ENCODE results near the gene GALNT14. TPM values are rescaled to one million over a fixed set of nuclear protein-coding genes. Genes with fewer than 3 reads are reported as not detected.

GALNT14 gene
- total RNA-seq, 4 donors from 2014 or later = 1.00 TPM; not detected in 3

DNA sequence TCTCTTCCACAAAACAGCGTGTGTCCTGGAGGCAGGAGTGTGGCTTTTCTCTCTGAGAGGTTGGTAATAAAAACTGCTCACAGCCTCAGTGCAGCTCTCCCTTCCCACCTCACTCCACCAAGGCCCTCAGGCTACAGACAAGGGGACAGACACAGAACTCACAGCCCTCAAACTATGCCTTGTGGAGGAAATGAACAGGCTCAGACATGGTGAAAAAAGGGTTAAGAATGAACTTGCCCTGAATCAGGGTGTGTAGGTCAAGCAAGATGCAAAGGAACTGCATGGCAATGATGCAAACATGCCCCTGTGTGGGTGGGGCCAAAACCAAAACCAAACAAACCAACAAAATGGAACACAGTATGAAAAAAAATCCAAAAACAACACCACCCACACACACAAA, 125.8 kb downstream of the GALNT14 start:
- TF ChIP-seq POLR2A (IDR thresholded peaks at IDR 0.05) = no peak
- no peak for TF ChIP-seq EP300 (IDR thresholded peaks at IDR 0.05; ENCODE audit: low read depth)
- no peak for TF ChIP-seq CTCF (IDR thresholded peaks at IDR 0.05)
- TF ChIP-seq POLR2AphosphoS5 (IDR thresholded peaks at IDR 0.05) = no peak
- in situ Hi-C loops (cut with MboI; ENCODE audit: low pct_ligation_motif_present in 1 of 4, low pct_unique_long_range_greater_than_20kb in 1 of 4, low sequenced_read_pairs in 3 of 4) = no loop called here
- no peaks in the 10 kb centered on the region for H3K4me1 ChIP-seq

GRCh38 chr2:31011587-31011986, 126.7 kb downstream of the GALNT14 start:
- no peaks in the 10 kb centered on the region for H3K4me1 ChIP-seq
- H3K27ac ChIP-seq = no peak overlapping the region
- H3K4me3 ChIP-seq = no peak overlapping the region
- H3K36me3 ChIP-seq = no peaks in the 10 kb centered on the region
- no peak for DNase-seq
- H3K27me3 ChIP-seq = peaks cover 4% of the 10 kb centered on the region
- intact Hi-C loops (cut with DNase I; ENCODE audit: low total_unique reads) = loop anchor here (5.0 kb wide), 1 partner anchor 1136 kb away; no protein-coding TSS in a partner anchor
- H3K9me3 ChIP-seq = no peaks in the 10 kb centered on the region
- WGBS, 2 donors (ENCODE audit: low coverage in 1 of 2) = 75% methylated on average over 6 of the region's 6 CpGs; no CpG with 5 or more reads in 1 of the 2 donors
- in situ Hi-C loops (cut with MboI; ENCODE audit: low pct_ligation_motif_present in 1 of 4, low pct_unique_long_range_greater_than_20kb in 1 of 4, low sequenced_read_pairs in 3 of 4) = no loop called here
- no peak for TF ChIP-seq POLR2A (IDR thresholded peaks at IDR 0.05)
- no peak for TF ChIP-seq EP300 (IDR thresholded peaks at IDR 0.05; ENCODE audit: low read depth)
- TF ChIP-seq POLR2AphosphoS5 (IDR thresholded peaks at IDR 0.05) = no peak
- no peak for TF ChIP-seq CTCF (IDR thresholded peaks at IDR 0.05)

More for the DNA sequence above, 125.8 kb downstream of the GALNT14 start:
- no peak overlapping the region for H3K27ac ChIP-seq
- H3K36me3 ChIP-seq = no peaks in the 10 kb centered on the region
- WGBS, 2 donors (ENCODE audit: low coverage in 1 of 2) = 58% methylated on average over 1 of the region's 1 CpG; no CpG with 5 or more reads in 1 of the 2 donors
- DNase-seq = no peak
- intact Hi-C loops (cut with DNase I; ENCODE audit: low total_unique reads) = loop anchor here (5.0 kb wide), 1 partner anchor 1135 kb away; no protein-coding TSS in a partner anchor
- H3K27me3 ChIP-seq = peaks cover 4% of the 10 kb centered on the region
- no peaks in the 10 kb centered on the region for H3K9me3 ChIP-seq
- H3K4me3 ChIP-seq = no peak overlapping the region

DNA sequence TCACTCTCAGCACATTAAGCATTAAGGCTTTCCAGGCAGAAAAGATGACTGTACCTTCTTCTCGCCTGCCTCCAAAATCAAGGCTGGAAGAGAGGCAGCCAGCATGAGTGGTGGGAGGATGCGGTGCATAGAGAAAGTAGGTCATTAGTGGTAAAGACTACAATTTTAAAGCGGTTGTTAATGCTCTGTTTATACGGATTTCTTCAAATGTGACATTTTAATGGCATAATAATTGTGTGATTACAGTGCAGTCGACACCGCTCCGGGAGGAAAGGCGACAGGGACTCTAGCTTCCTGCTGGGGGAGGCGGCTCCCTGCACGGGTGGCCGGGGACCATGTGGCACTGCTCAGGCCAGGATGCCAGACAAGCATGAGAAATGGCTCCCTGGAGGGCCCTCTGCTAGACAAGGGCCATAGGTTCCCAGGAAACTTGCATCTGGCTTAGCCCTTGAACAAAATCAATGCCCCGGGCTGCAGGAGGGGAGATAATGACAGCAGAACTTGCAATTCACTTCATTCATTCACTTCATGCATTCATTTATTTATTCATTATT, 129.6 kb downstream of the GALNT14 start:
- Histone ChIP-seq H3K36me3 (no peaks in the 10 kb centered on the region), H3K4me1 (no peaks in the 10 kb centered on the region), H3K9me3 (no peaks in the 10 kb centered on the region), H3K27me3 (peaks cover 4% of the 10 kb centered on the region), H3K27ac (no peak overlapping the region), H3K4me3 (no peak overlapping the region)
- in situ Hi-C loops (cut with MboI; ENCODE audit: low pct_ligation_motif_present in 1 of 4, low pct_unique_long_range_greater_than_20kb in 1 of 4, low sequenced_read_pairs in 3 of 4) (no loop called here), intact Hi-C loops (cut with DNase I; ENCODE audit: low total_unique reads) (no loop called here)
- TF ChIP-seq POLR2A (IDR thresholded peaks at IDR 0.05) (no peak), EP300 (IDR thresholded peaks at IDR 0.05; ENCODE audit: low read depth) (no peak), CTCF (IDR thresholded peaks at IDR 0.05) (no peak), POLR2AphosphoS5 (IDR thresholded peaks at IDR 0.05) (no peak)
- DNase-seq = no peak
- 46 to 56% methylated on average over 5 to 12 of the region's 12 CpGs for WGBS, 2 donors (ENCODE audit: low coverage in 1 of 2)

DNA sequence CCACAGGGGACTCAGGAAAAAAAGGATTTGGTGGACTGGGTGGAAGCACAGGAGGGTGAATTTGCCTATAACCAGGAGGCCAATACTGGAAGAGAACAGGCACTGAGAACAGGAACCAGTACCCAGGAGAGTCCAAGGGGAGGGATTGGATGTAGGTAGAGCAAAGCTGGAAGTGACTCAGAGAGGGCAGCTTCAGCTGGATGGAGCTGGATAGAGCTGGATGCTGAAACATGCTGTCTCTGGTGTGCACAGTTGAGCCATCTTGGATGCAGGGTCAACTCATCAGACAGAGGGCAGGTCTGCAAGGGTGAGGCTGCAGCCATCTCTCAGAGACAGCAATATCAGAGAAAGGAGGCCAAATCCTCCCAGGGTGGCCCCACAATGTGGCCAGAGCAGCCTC, 134.0 kb downstream of the GALNT14 start:
- Histone ChIP-seq H3K27ac (no peak overlapping the region), H3K4me3 (no peak overlapping the region), H3K36me3 (no peaks in the 10 kb centered on the region), H3K4me1 (no peaks in the 10 kb centered on the region), H3K9me3 (no peaks in the 10 kb centered on the region), H3K27me3 (no peaks in the 10 kb centered on the region)
- TF ChIP-seq POLR2A (IDR thresholded peaks at IDR 0.05) (no peak), EP300 (IDR thresholded peaks at IDR 0.05; ENCODE audit: low read depth) (no peak), CTCF (IDR thresholded peaks at IDR 0.05) (no peak), POLR2AphosphoS5 (IDR thresholded peaks at IDR 0.05) (no peak)
- intact Hi-C loops (cut with DNase I; ENCODE audit: low total_unique reads) (no loop called here), in situ Hi-C loops (cut with MboI; ENCODE audit: low pct_ligation_motif_present in 1 of 4, low pct_unique_long_range_greater_than_20kb in 1 of 4, low sequenced_read_pairs in 3 of 4) (no loop called here)
- DNase-seq = no peak

Data from transverse colon (tissue), 4 donors.